CD8-positive, alpha-beta memory T cell (primary cell): Measurements from ENCODE around the gene CYS1. TPM values are rescaled to one million over a fixed set of nuclear protein-coding genes. Genes with fewer than 3 reads are reported as not detected.
"Not testable (repeated sequence)": the region's sequence is repeated elsewhere in the genome, so short reads cannot be mapped to it uniquely, and the experiment has no call there.

Source experiments
- CTCF ChIA-PET: fragments of 350-600 bp; sonication (Branson Sonifier 250); formaldehyde crosslinking; loops from one replicate; lab custom pipeline; 2021; ENCODE audit warnings: antibody characterized with exemption; lab: Charles Lee
- POLR2A ChIA-PET: fragments of 350-600 bp; sonication (Branson Sonifier 250); formaldehyde crosslinking; loops from one replicate; lab custom pipeline; 2021; ENCODE audit warnings: antibody characterized with exemption; lab: Charles Lee
- DNase-seq, 5 donors: peaks; one replicate each; pipeline versions ENCODE4 v3.0.0 to v3.0.0-alpha.2; 2020 to 2022; ENCODE audit warnings: mixed read lengths in 1 of 5
- H3K27ac ChIP-seq: one replicate; pipeline ENCODE4 v1.7.0; 2013; ENCODE audit warnings: low read depth, mild to moderate bottlenecking, low read length, moderate library complexity
- H3K27me3 ChIP-seq: 2 replicates; pipeline ENCODE4 v1.7.0; 2013; ENCODE audit warnings: low read length, mild to moderate bottlenecking; ENCODE audit not compliant: insufficient read depth, poor library complexity, severe bottlenecking
- H3K36me3 ChIP-seq: 2 replicates; pipeline ENCODE4 v1.7.0; 2013; ENCODE audit warnings: mild to moderate bottlenecking, low read length, moderate library complexity; ENCODE audit not compliant: insufficient read depth
- H3K4me1 ChIP-seq: 2 replicates; pipeline ENCODE4 v1.7.0; 2013; ENCODE audit warnings: mild to moderate bottlenecking, low read length, moderate library complexity; ENCODE audit not compliant: insufficient read depth
- H3K4me3 ChIP-seq: 2 replicates; pipeline ENCODE4 v1.7.0; 2013; ENCODE audit warnings: mild to moderate bottlenecking, low read length
- H3K9me3 ChIP-seq: 2 replicates; pipeline ENCODE4 v1.7.0; 2013; ENCODE audit warnings: mild to moderate bottlenecking, low read length
- H3K27ac Mint-ChIP-seq, 8 donors: one replicate each; pipeline ENCODE4 v1.8.0; 2020 to 2021; ENCODE audit warnings: mixed read lengths in 8 of 8, mild to moderate bottlenecking in 6 of 8, inconsistent platforms in 3 of 8, moderate library complexity in 3 of 8
- H3K27me3 Mint-ChIP-seq, 2 donors: one replicate each; pipeline ENCODE4 v1.8.0; 2020 to 2021; ENCODE audit warnings: mixed read lengths in 2 of 2, mild to moderate bottlenecking in 1 of 2, moderate library complexity in 1 of 2
- H3K36me3 Mint-ChIP-seq, 3 donors: one replicate each; pipeline ENCODE4 v1.8.0; 2020 to 2021; ENCODE audit warnings: mixed read lengths in 3 of 3, inconsistent platforms in 1 of 3, mild to moderate bottlenecking in 1 of 3
- H3K4me1 Mint-ChIP-seq, 3 donors: one replicate each; pipeline ENCODE4 v1.8.0; 2020 to 2021; ENCODE audit warnings: mixed read lengths in 3 of 3, inconsistent platforms in 1 of 3, mild to moderate bottlenecking in 1 of 3
- H3K4me3 Mint-ChIP-seq, 7 donors: one replicate each; pipeline ENCODE4 v1.8.0; 2020 to 2021; ENCODE audit warnings: mixed read lengths in 7 of 7, mild to moderate bottlenecking in 6 of 7, moderate library complexity in 4 of 7, inconsistent platforms in 2 of 7
- H3K9me3 Mint-ChIP-seq, 5 donors: one replicate each; pipeline ENCODE4 v1.8.0; 2020 to 2022; ENCODE audit warnings: mixed read lengths in 5 of 5, mild to moderate bottlenecking in 3 of 5, moderate library complexity in 2 of 5, inconsistent platforms in 1 of 5
- polyA plus RNA-seq: library from polyadenylated mRNA; unstranded; fragments of 300-500 nt; fragmentation: Illumina TruSeq; gene quantifications from one replicate; pipeline ENCODE4 v1.2.3, GENCODE V29; 2021
- total RNA-seq, 2 experiments: library from RNA; stranded (reverse); gene quantifications; one replicate each; pipeline ENCODE4 v1.2.3, GENCODE V29; 2021

CYS1 gene
- total and polyA plus RNA-seq, 3 experiments from 2014 or later: 0.07 to 0.20 (median 0.09) TPM

- CTCF ChIA-PET: interaction anchor here (1.4 to 1.6 kb wide), 2 partner anchors 16 to 48 kb away, joined by 6 to 8 read pairs; no protein-coding TSS in a partner anchor
- Mint-ChIP-seq H3K4me3 (peak overlapping the region in 1 of 7 donors; percentile 48), H3K4me1 (peaks cover 34 to 42% (median 38%) of the 10 kb centered on the region in 3 donors), H3K27ac (peak overlapping the region in 1 of 8 donors; percentile 93), H3K36me3 (no peaks in the 10 kb centered on the region), H3K27me3 (peaks cover 0 to 1% of the 10 kb centered on the region in 2 donors), H3K9me3 (no peaks in the 10 kb centered on the region)
- H3K36me3 ChIP-seq: no peaks in the 10 kb centered on the region
- H3K27ac ChIP-seq: peak overlapping the region; percentile 16
- POLR2A ChIA-PET: interaction anchor here (1.4 kb wide), 1 partner anchor 12 kb away, joined by 4 read pairs; the partner anchor contains the start of gene KLF11
- H3K27me3 ChIP-seq: no peaks in the 10 kb centered on the region
- H3K9me3 ChIP-seq: no peaks in the 10 kb centered on the region
- H3K4me3 ChIP-seq: no peak overlapping the region
- peaks cover 30% of the 10 kb centered on the region for H3K4me1 ChIP-seq
- DNase-seq: peak in 1 of 5 donors; percentile 35
These were observed 48.1 kb downstream of the CYS1 start for GRCh38 chr2:10031886-10032745.

GRCh38 chr2:10030798-10031197, 49.4 kb downstream of the CYS1 start:
- peaks cover 32 to 42% (median 38%) of the 10 kb centered on the region in 3 donors for H3K4me1 Mint-ChIP-seq
- not testable (repeated sequence) for H3K27me3 Mint-ChIP-seq, H3K4me3 ChIP-seq, H3K9me3 ChIP-seq, H3K27me3 ChIP-seq, DNase-seq, H3K27ac Mint-ChIP-seq, H3K9me3 Mint-ChIP-seq, H3K36me3 Mint-ChIP-seq, H3K4me3 Mint-ChIP-seq, H3K36me3 ChIP-seq
- ChIA-PET POLR2A (interaction anchor here (1.4 kb wide), 1 partner anchor 13 kb away, joined by 4 read pairs; the partner anchor contains the start of gene KLF11), CTCF (interaction anchor here (1.6 kb wide), 1 partner anchor 47 kb away, joined by 8 read pairs; no protein-coding TSS in a partner anchor)
- Histone ChIP-seq H3K4me1 (peaks cover 27% of the 10 kb centered on the region), H3K27ac (peak overlapping the region; percentile 12)

- ChIA-PET CTCF (interaction anchor here (1.6 kb wide), 1 partner anchor 46 kb away, joined by 8 read pairs; no protein-coding TSS in a partner anchor), POLR2A (interaction anchor here (1.4 kb wide), 1 partner anchor 13 kb away, joined by 4 read pairs; the partner anchor contains the start of gene KLF11)
- no peak for DNase-seq
- Mint-ChIP-seq H3K27ac (peak overlapping the region in 2 of 8 donors; percentile 52 to 87), H3K4me1 (peaks cover 28 to 40% (median 33%) of the 10 kb centered on the region in 3 donors), H3K27me3 (peaks cover 0 to 1% of the 10 kb centered on the region in 2 donors), H3K4me3 (peak overlapping the region in 1 of 7 donors; percentile 48), H3K9me3 (no peaks in the 10 kb centered on the region), H3K36me3 (no peaks in the 10 kb centered on the region)
- H3K4me3 ChIP-seq: no peak overlapping the region
- H3K4me1 ChIP-seq: peaks cover 25% of the 10 kb centered on the region
- H3K27ac ChIP-seq: peak overlapping the region; percentile 58
- no peaks in the 10 kb centered on the region for H3K9me3 ChIP-seq
- no peaks in the 10 kb centered on the region for H3K36me3 ChIP-seq
- H3K27me3 ChIP-seq: no peaks in the 10 kb centered on the region
These were observed 49.9 kb downstream of the CYS1 start for GRCh38 chr2:10030311-10030736.

GRCh38 chr2:10029875-10030223, 50.4 kb downstream of the CYS1 start:
- DNase-seq: no peak
- Histone ChIP-seq H3K4me1 (peaks cover 25% of the 10 kb centered on the region), H3K27ac (peak overlapping the region; percentile 58), H3K27me3 (no peaks in the 10 kb centered on the region), H3K9me3 (no peaks in the 10 kb centered on the region), H3K4me3 (peak overlapping the region; percentile 41), H3K36me3 (no peaks in the 10 kb centered on the region)
- Mint-ChIP-seq H3K27me3 (peaks cover 0 to 1% of the 10 kb centered on the region in 2 donors), H3K36me3 (no peaks in the 10 kb centered on the region), H3K4me1 (peaks cover 25 to 35% (median 28%) of the 10 kb centered on the region in 3 donors), H3K4me3 (peak overlapping the region in 6 of 7 donors; percentile 43 to 90 (median 60)), H3K9me3 (no peaks in the 10 kb centered on the region), H3K27ac (peak overlapping the region in 6 of 8 donors; percentile 34 to 97 (median 76))
- CTCF ChIA-PET: interaction anchor here (1.3 kb wide), 1 partner anchor 46 kb away, joined by 4 read pairs; no protein-coding TSS in a partner anchor
- POLR2A ChIA-PET: no interaction called here

GRCh38 chr2:10028988-10029874, 51.0 kb downstream of the CYS1 start:
- H3K4me3 ChIP-seq: peak overlapping the region; percentile 41
- Mint-ChIP-seq H3K9me3 (no peaks in the 10 kb centered on the region), H3K27me3 (no peaks in the 10 kb centered on the region), H3K4me3 (peak overlapping the region in 6 of 7 donors; percentile 54 to 90 (median 65)), H3K36me3 (no peaks in the 10 kb centered on the region), H3K27ac (peak overlapping the region in 7 of 8 donors; percentile 34 to 97 (median 71)), H3K4me1 (peaks cover 19 to 30% (median 22%) of the 10 kb centered on the region in 3 donors)
- no peaks in the 10 kb centered on the region for H3K9me3 ChIP-seq
- H3K36me3 ChIP-seq: no peaks in the 10 kb centered on the region
- POLR2A ChIA-PET: interaction anchor here (1.0 to 1.4 kb wide), 2 partner anchors 14 to 15 kb away, joined by 4 read pairs; partner anchors contain the start of gene KLF11
- peak; percentile 14 to 68 (median 39) for DNase-seq
- H3K4me1 ChIP-seq: peaks cover 25% of the 10 kb centered on the region
- CTCF ChIA-PET: interaction anchor here (1.3 to 1.6 kb wide), 2 partner anchors 43 to 45 kb away, joined by 4 to 5 read pairs; no protein-coding TSS in a partner anchor
- H3K27me3 ChIP-seq: no peaks in the 10 kb centered on the region
- peak overlapping the region; percentile 58 for H3K27ac ChIP-seq

- Histone ChIP-seq H3K9me3 (no peaks in the 10 kb centered on the region), H3K4me1 (peaks cover 25% of the 10 kb centered on the region), H3K27me3 (no peaks in the 10 kb centered on the region), H3K27ac (peak overlapping the region; percentile 58), H3K36me3 (no peaks in the 10 kb centered on the region), H3K4me3 (peak overlapping the region; percentile 41)
- Mint-ChIP-seq H3K4me3 (peak overlapping the region in 5 of 7 donors; percentile 23 to 90 (median 58)), H3K27ac (peak overlapping the region in 5 of 8 donors; percentile 47 to 97 (median 82)), H3K9me3 (no peaks in the 10 kb centered on the region), H3K36me3 (no peaks in the 10 kb centered on the region), H3K4me1 (peaks cover 19 to 29% (median 22%) of the 10 kb centered on the region in 3 donors), H3K27me3 (no peaks in the 10 kb centered on the region)
- no peak for DNase-seq
- ChIA-PET CTCF (interaction anchor here (1.0 to 1.6 kb wide), 3 partner anchors 43 to 44 kb away, joined by 3 to 5 read pairs (median 4); no protein-coding TSS in a partner anchor), POLR2A (interaction anchor here (1.0 to 1.4 kb wide), 2 partner anchors 15 to 16 kb away, joined by 4 read pairs; partner anchors contain the start of gene KLF11)
These were observed 51.7 kb downstream of the CYS1 start for GRCh38 chr2:10028407-10028987.
